Effector CD8-positive, alpha-beta T cell (primary cell): ENCODE measurements around the gene GRB10.

ENCODE experiments used
- DNase-seq: peaks from one replicate; lab custom pipeline; 2025; lab: John Stamatoyannopoulos, UW
- total RNA-seq, 4 experiments: gene quantifications; one replicate each; lab custom pipeline; 2026; lab: John Stamatoyannopoulos, UW

Gene GRB10
- total RNA-seq = 0.88 to 12.4 (median 5.0) reads per million in 4 experiments

GRCh38 chr7:50782375-50783208, at the start of gene GRB10:
Gene GRB10, minus strand, starts transcription at chr7:50782896. Its CDS starts 50,574 bp downstream, at chr7:50732322.
- no peak for DNase-seq

GRCh38 chr7:50828801-50829200, 46.1 kb upstream of the GRB10 start:
- DNase-seq = no peak

GRCh38 chr7:50828116-50828515, 45.4 kb upstream of the GRB10 start:
- DNase-seq = no peak

GRCh38 chr7:50827281-50827680, 44.6 kb upstream of the GRB10 start:
- no peak for DNase-seq

GRCh38 chr7:50826371-50827172, 43.9 kb upstream of the GRB10 start:
- no peak for DNase-seq

GRCh38 chr7:50825465-50825864, 42.8 kb upstream of the GRB10 start:
- DNase-seq = no peak

GRCh38 chr7:50824882-50825281, 42.2 kb upstream of the GRB10 start:
- DNase-seq = no peak

GRCh38 chr7:50822706-50823105, 40.0 kb upstream of the GRB10 start:
- DNase-seq = no peak

GRCh38 chr7:50822110-50822509, 39.4 kb upstream of the GRB10 start:
- DNase-seq = no peak

GRCh38 chr7:50821457-50822008, 38.8 kb upstream of the GRB10 start:
- DNase-seq = no peak

GRCh38 chr7:50818324-50818723, 35.6 kb upstream of the GRB10 start:
- no peak for DNase-seq

GRCh38 chr7:50817561-50817960, 34.9 kb upstream of the GRB10 start:
- no peak for DNase-seq

- DNase-seq = no peak
Observed at GRCh38 chr7:50815138-50815537, 32.4 kb upstream of the GRB10 start.

- DNase-seq = no peak
Observed at GRCh38 chr7:50814166-50814565, 31.5 kb upstream of the GRB10 start.

- no peak for DNase-seq
Observed at GRCh38 chr7:50812841-50813475, 30.3 kb upstream of the GRB10 start.

GRCh38 chr7:50812094-50812493, 29.4 kb upstream of the GRB10 start:
- DNase-seq = no peak

GRCh38 chr7:50808282-50808888, 25.7 kb upstream of the GRB10 start:
- no peak for DNase-seq

GRCh38 chr7:50807026-50807730, 24.5 kb upstream of the GRB10 start:
- DNase-seq = no peak

- DNase-seq = no peak
Observed at GRCh38 chr7:50806143-50806542, 23.4 kb upstream of the GRB10 start.

- DNase-seq = no peak
Observed at GRCh38 chr7:50805447-50806125, 22.9 kb upstream of the GRB10 start.
